Astrocyte (in vitro differentiated cells and primary cell): ENCODE results near the gene KCNK15. TPM values are rescaled to one million over a fixed set of nuclear protein-coding genes. Genes with fewer than 3 reads are reported as not detected.

Source experiments
- DNase-seq: peaks from one replicate; pipeline ENCODE4 v3.0.0-alpha.2; 2010; ENCODE audit warnings: low read depth
- FAIRE-seq: peaks from 2 replicates; lab custom pipeline; 2011; peaks lifted over from hg19 to GRCh38; lab: Jason Lieb, UNC
- H2AFZ ChIP-seq: 2 replicates; pipeline ENCODE4 v1.6.0; 2012; ENCODE audit warnings: low read depth, low read length, inconsistent platforms
- H3K27ac ChIP-seq: 2 replicates; pipeline ENCODE4 v1.5.1; 2011; ENCODE audit warnings: low read depth, low read length, inconsistent platforms
- H3K27me3 ChIP-seq: 2 replicates; pipeline ENCODE4 v1.6.0; 2011; ENCODE audit warnings: low read length, inconsistent platforms; ENCODE audit not compliant: insufficient read depth
- H3K36me3 ChIP-seq: 2 replicates; pipeline ENCODE4 v1.5.1; 2011; ENCODE audit warnings: low read length, inconsistent platforms; ENCODE audit not compliant: insufficient read depth
- H3K4me1 ChIP-seq: 2 replicates; pipeline ENCODE4 v1.5.1; 2011; ENCODE audit warnings: low read length, inconsistent platforms; ENCODE audit not compliant: insufficient read depth
- H3K4me2 ChIP-seq: 2 replicates; pipeline ENCODE4 v1.6.0; 2012; ENCODE audit warnings: low read length, inconsistent platforms
- H3K4me3 ChIP-seq: 2 replicates; pipeline ENCODE4 v1.5.1; 2011; ENCODE audit warnings: low read depth, mild to moderate bottlenecking, low read length, inconsistent platforms; ENCODE audit not compliant: insufficient read depth
- H3K79me2 ChIP-seq: 2 replicates; pipeline ENCODE4 v1.6.0; 2012; ENCODE audit warnings: mild to moderate bottlenecking, low read length, inconsistent platforms; ENCODE audit not compliant: insufficient read depth
- H3K9ac ChIP-seq: 2 replicates; pipeline ENCODE4 v1.6.0; 2012; ENCODE audit warnings: mild to moderate bottlenecking, low read length, inconsistent platforms
- H3K9me3 ChIP-seq: 2 replicates; pipeline ENCODE4 v1.5.1; 2012; ENCODE audit warnings: low read depth, mild to moderate bottlenecking, low read length, inconsistent platforms; ENCODE audit not compliant: insufficient read depth
- H4K20me1 ChIP-seq: 2 replicates; pipeline ENCODE4 v1.6.0; 2012; ENCODE audit warnings: low read length, inconsistent platforms; ENCODE audit not compliant: insufficient read depth
- H3K27ac Mint-ChIP-seq: one replicate; pipeline ENCODE4 v1.8.0; 2021; ENCODE audit warnings: mild to moderate bottlenecking, mixed read lengths; ENCODE audit not compliant: unreplicated experiment
- H3K27me3 Mint-ChIP-seq: one replicate; pipeline ENCODE4 v1.8.0; 2021; ENCODE audit warnings: low read depth, mixed read lengths; ENCODE audit not compliant: unreplicated experiment
- H3K36me3 Mint-ChIP-seq: one replicate; pipeline ENCODE4 v1.8.0; 2021; ENCODE audit warnings: low read depth, mixed read lengths; ENCODE audit not compliant: unreplicated experiment
- H3K4me1 Mint-ChIP-seq: one replicate; pipeline ENCODE4 v1.8.0; 2021; ENCODE audit warnings: low read depth, mixed read lengths; ENCODE audit not compliant: unreplicated experiment
- H3K4me3 Mint-ChIP-seq: one replicate; pipeline ENCODE4 v1.8.0; 2021; ENCODE audit warnings: mild to moderate bottlenecking, moderate library complexity, mixed read lengths; ENCODE audit not compliant: unreplicated experiment
- H3K9me3 Mint-ChIP-seq: one replicate; pipeline ENCODE4 v1.8.0; 2021; ENCODE audit warnings: mild to moderate bottlenecking, mixed read lengths; ENCODE audit not compliant: unreplicated experiment
- EZH2 ChIP-seq: IDR thresholded peaks from 2 replicates; pipeline ENCODE4 v1.6.1; 2012; ENCODE audit warnings: mild to moderate bottlenecking, low read length, inconsistent platforms; ENCODE audit not compliant: insufficient read depth
- total RNA-seq: library from RNA; stranded (reverse); gene quantifications from 2 replicates; pipeline ENCODE4 v1.2.1, GENCODE V29; 2021
- TF ChIP-seq, protein P1 (sequence below): IDR thresholded peaks from 2 replicates; pipeline ENCODE4 v1.5.1; 2011; ENCODE audit warnings: low read depth, mild to moderate bottlenecking, inconsistent platforms, low read length, moderate library complexity; ENCODE audit not compliant: insufficient read depth

The KCNK15 gene
- total RNA-seq, 1 donor from 2014 or later = 0.14 TPM

- Histone ChIP-seq H3K27me3 (peaks cover 3% of the 10 kb centered on the region), H3K4me1 (no peaks in the 10 kb centered on the region), H3K4me2 (no peak overlapping the region), H3K4me3 (no peak overlapping the region), H3K27ac (no peak overlapping the region), H4K20me1 (no peaks in the 10 kb centered on the region), H3K36me3 (no peaks in the 10 kb centered on the region), H3K79me2 (no peaks in the 10 kb centered on the region), H2AFZ (no peak overlapping the region), H3K9me3 (no peaks in the 10 kb centered on the region), H3K9ac (no peak overlapping the region)
- Mint-ChIP-seq H3K27me3 (peaks cover 33% of the 10 kb centered on the region), H3K27ac (no peak overlapping the region), H3K9me3 (no peaks in the 10 kb centered on the region), H3K4me1 (peaks cover 4% of the 10 kb centered on the region), H3K36me3 (no peaks in the 10 kb centered on the region), H3K4me3 (no peak overlapping the region)
- no peak for FAIRE-seq
- DNase-seq = no peak
- TF ChIP-seq EZH2 = no peak
- TF ChIP-seq, protein P1, sequence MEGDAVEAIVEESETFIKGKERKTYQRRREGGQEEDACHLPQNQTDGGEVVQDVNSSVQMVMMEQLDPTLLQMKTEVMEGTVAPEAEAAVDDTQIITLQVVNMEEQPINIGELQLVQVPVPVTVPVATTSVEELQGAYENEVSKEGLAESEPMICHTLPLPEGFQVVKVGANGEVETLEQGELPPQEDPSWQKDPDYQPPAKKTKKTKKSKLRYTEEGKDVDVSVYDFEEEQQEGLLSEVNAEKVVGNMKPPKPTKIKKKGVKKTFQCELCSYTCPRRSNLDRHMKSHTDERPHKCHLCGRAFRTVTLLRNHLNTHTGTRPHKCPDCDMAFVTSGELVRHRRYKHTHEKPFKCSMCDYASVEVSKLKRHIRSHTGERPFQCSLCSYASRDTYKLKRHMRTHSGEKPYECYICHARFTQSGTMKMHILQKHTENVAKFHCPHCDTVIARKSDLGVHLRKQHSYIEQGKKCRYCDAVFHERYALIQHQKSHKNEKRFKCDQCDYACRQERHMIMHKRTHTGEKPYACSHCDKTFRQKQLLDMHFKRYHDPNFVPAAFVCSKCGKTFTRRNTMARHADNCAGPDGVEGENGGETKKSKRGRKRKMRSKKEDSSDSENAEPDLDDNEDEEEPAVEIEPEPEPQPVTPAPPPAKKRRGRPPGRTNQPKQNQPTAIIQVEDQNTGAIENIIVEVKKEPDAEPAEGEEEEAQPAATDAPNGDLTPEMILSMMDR = no peak
Observed at GRCh38 chr20:44787299-44787698, 41.6 kb downstream of the KCNK15 start.

- H4K20me1 ChIP-seq = no peaks in the 10 kb centered on the region
- TF ChIP-seq EZH2 = no peak
- TF ChIP-seq, protein P1 = no peak
- Mint-ChIP-seq H3K27me3 (peaks cover 30% of the 10 kb centered on the region), H3K4me1 (peaks cover 4% of the 10 kb centered on the region), H3K27ac (no peak overlapping the region), H3K4me3 (no peak overlapping the region), H3K36me3 (no peaks in the 10 kb centered on the region), H3K9me3 (no peaks in the 10 kb centered on the region)
- no peak overlapping the region for H2AFZ ChIP-seq
- H3K27ac ChIP-seq = no peak overlapping the region
- H3K9ac ChIP-seq = no peak overlapping the region
- H3K9me3 ChIP-seq = no peaks in the 10 kb centered on the region
- no peaks in the 10 kb centered on the region for H3K4me1 ChIP-seq
- DNase-seq (no peak), FAIRE-seq (no peak)
- no peak overlapping the region for H3K4me3 ChIP-seq
- H3K4me2 ChIP-seq = no peak overlapping the region
- H3K79me2 ChIP-seq = no peaks in the 10 kb centered on the region
- H3K36me3 ChIP-seq = no peaks in the 10 kb centered on the region
- H3K27me3 ChIP-seq = peaks cover 4% of the 10 kb centered on the region
Observed at GRCh38 chr20:44788706-44789456, 43.2 kb downstream of the KCNK15 start.
